K562 (cell line): Measurements from ENCODE around the gene NDUFB8. TPM values are rescaled to one million over a fixed set of nuclear protein-coding genes. Genes with fewer than 3 reads are reported as not detected.
A peak's percentile ranks its signal among the peaks of the same experiment; 100 is the strongest.

Source experiments
- ATAC-seq: fragments of 200-7000 bp; cut with Tn5 transposase; 3 replicates; pipeline ENCODE4 v1.9.1; 2020; ENCODE audit warnings: moderate library complexity
- BruUV-seq: library from RNA; stranded (reverse); fragments of 400-500 nt; replicated peaks from 2 replicates; lab custom pipeline; 2021; lab: Mats Ljungman, UMichigan
- CTCF ChIA-PET: fragments of 300-600 bp; formaldehyde crosslinking; extraction: SDS; loops from one replicate; lab custom pipeline; 2021; ENCODE audit warnings: low intra/inter-chr PET ratio; lab: Yijun Ruan, JAX
- POLR2A ChIA-PET: fragments of 300-600, 350-650 bp; sonication (Branson Sonifier 250); formaldehyde crosslinking; extraction: SDS; loops from one replicate; lab custom pipeline; 2021; ENCODE audit warnings: antibody characterized with exemption, inconsistent platforms; lab: Yijun Ruan, JAX
- DNase-seq, 4 experiments: peaks; one replicate each; pipeline versions ENCODE4 v3.0.0 to v3.0.0-alpha.2; 2011 to 2018; ENCODE audit warnings: low spot score in 3 of 4, mixed read lengths in 3 of 4; ENCODE audit errors: extremely low read depth in 1 of 4
- FAIRE-seq: peaks from 2 replicates; lab custom pipeline; 2011; peaks lifted over from hg19 to GRCh38; lab: Jason Lieb, UNC
- H2AFZ ChIP-seq: 2 replicates; pipeline ENCODE4 v1.6.0; 2011; ENCODE audit warnings: low read depth, low read length, control low read depth, inconsistent platforms
- H3K27ac ChIP-seq: fragments of 200-600 bp; 3 replicates; pipeline ENCODE4 v1.8.0; 2011; ENCODE audit warnings: low read depth, mild to moderate bottlenecking, control low read depth, inconsistent platforms, low read length, moderate library complexity, mixed read lengths; ENCODE audit errors: extremely low read depth
- H3K27me3 ChIP-seq, 2 experiments: fragments of 300-600 bp in 1 of 2; 2 replicates in 1 of 2; 3 replicates in 1 of 2; pipeline versions ENCODE4 v1.6.0 to v1.8.0; 2011; ENCODE audit warnings: inconsistent platforms in 2 of 2, low read length in 2 of 2, mild to moderate bottlenecking in 1 of 2, mixed read lengths in 1 of 2, moderate library complexity in 1 of 2; ENCODE audit not compliant: control insufficient read depth in 2 of 2, insufficient read depth in 2 of 2
- H3K36me3 ChIP-seq: fragments of 300-600 bp; 3 replicates; pipeline ENCODE4 v1.8.0; 2011; ENCODE audit warnings: mild to moderate bottlenecking, low read length, inconsistent platforms; ENCODE audit not compliant: control insufficient read depth, insufficient read depth
- H3K4me1 ChIP-seq, 2 experiments: fragments of 200-600 bp in 1 of 2; replicated peaks in 1 of 2; 2 replicates in 1 of 2; 3 replicates in 1 of 2; pipeline versions ENCODE4 v1.5.1 to v1.8.0; 2011; ENCODE audit warnings: inconsistent platforms in 2 of 2, low read length in 2 of 2, mild to moderate bottlenecking in 1 of 2, mixed read lengths in 1 of 2, moderate library complexity in 1 of 2; ENCODE audit not compliant: control insufficient read depth in 2 of 2, insufficient read depth in 2 of 2
- H3K4me2 ChIP-seq: 2 replicates; pipeline ENCODE4 v1.6.1; 2011; ENCODE audit warnings: low read length, control low read depth, inconsistent platforms, mixed read lengths; ENCODE audit not compliant: insufficient read depth
- H3K4me3 ChIP-seq: fragments of 200-600 bp; sonication (generic), shearing (Covaris generic); 2 replicates; pipeline ENCODE4 v1.5.1; 2016; ENCODE audit warnings: control low read depth, inconsistent platforms
- H3K79me2 ChIP-seq: fragments of 200-600 bp; 3 replicates; pipeline ENCODE4 v1.8.0; 2011; ENCODE audit warnings: low read length, inconsistent platforms; ENCODE audit not compliant: control insufficient read depth, insufficient read depth
- H3K9ac ChIP-seq, 2 experiments: 2 replicates each; pipeline versions ENCODE4 v1.6.0 to v1.6.1; 2011; ENCODE audit warnings: low read depth in 2 of 2, low read length in 2 of 2, control low read depth in 1 of 2, inconsistent platforms in 1 of 2, mild to moderate bottlenecking in 1 of 2, mixed read lengths in 1 of 2; ENCODE audit not compliant: insufficient read depth in 1 of 2
- H3K9me1 ChIP-seq: one replicate; pipeline ENCODE4 v1.6.0; 2011; ENCODE audit warnings: inconsistent platforms, mild to moderate bottlenecking, low read length, moderate library complexity; ENCODE audit not compliant: control insufficient read depth, insufficient read depth
- H3K9me3 ChIP-seq: replicated peaks from 2 replicates; pipeline ENCODE4 v1.5.1; 2011; ENCODE audit warnings: low read depth, low read length, inconsistent platforms; ENCODE audit not compliant: control insufficient read depth, insufficient read depth
- H4K20me1 ChIP-seq: replicated peaks from 2 replicates; pipeline ENCODE4 v1.6.1; 2011; ENCODE audit warnings: low read length, inconsistent platforms, mixed read lengths; ENCODE audit not compliant: control insufficient read depth, insufficient read depth
- ATF1 ChIP-seq, 2 experiments: fragments of 450-650 bp in 1 of 2; IDR thresholded peaks; 2 replicates each; pipeline ENCODE4 v1.6.1; 2016; ENCODE audit warnings: missing compliant biosample characterization in 1 of 2, missing genetic modification characterization in 1 of 2
- ATF7 ChIP-seq: fragments of 450-650 bp; IDR thresholded peaks from 2 replicates; pipeline ENCODE4 v1.7.1; 2014; ENCODE audit warnings: mild to moderate bottlenecking, moderate library complexity
- BCOR ChIP-seq: fragments of 450-650 bp; IDR thresholded peaks from 2 replicates; pipeline ENCODE4 v1.6.1; 2016
- HDAC2 ChIP-seq: fragments of 450-650 bp; IDR thresholded peaks from 2 replicates; pipeline ENCODE4 v1.6.1; 2016; ENCODE audit warnings: mild to moderate bottlenecking
- HNRNPK ChIP-seq: fragments of 200-400 bp; formaldehyde crosslinking; IDR thresholded peaks from one replicate; pipeline ENCODE4 v1.6.1; 2018; ENCODE audit warnings: mild to moderate bottlenecking, low read depth, low read length; ENCODE audit not compliant: poor library complexity, severe bottlenecking
- MCM3 ChIP-seq: fragments of 450-650 bp; IDR thresholded peaks from 2 replicates; pipeline ENCODE4 v1.6.1; 2016
- MYC ChIP-seq, 2 experiments: fragments of 250-450 bp in 1 of 2; sonication (Bioruptor Pico) in 1 of 2; IDR thresholded peaks; 2 replicates each; pipeline versions ENCODE4 v1.5.1 to v1.6.1; 2012 to 2021; ENCODE audit warnings: low read depth in 2 of 2, borderline replicate concordance in 1 of 2, improper control_type of control experiment in 1 of 2, low read length in 1 of 2, mild to moderate bottlenecking in 1 of 2, moderate library complexity in 1 of 2
- NONO ChIP-seq, 2 experiments: fragments of 200-400 bp in 1 of 2; fragments of 450-650 bp in 1 of 2; formaldehyde crosslinking in 1 of 2; IDR thresholded peaks; 2 replicates each; pipeline ENCODE4 v1.6.1; 2017; ENCODE audit warnings: low read depth in 2 of 2, mild to moderate bottlenecking in 2 of 2, moderate library complexity in 2 of 2, low read length in 1 of 2
- RBM39 ChIP-seq: fragments of 200-400 bp; formaldehyde crosslinking; optimal IDR thresholded peaks from 2 replicates; pipeline ENCODE3; 2018; ENCODE audit warnings: low read depth, low read length
- RFX1 ChIP-seq: fragments of 450-650 bp; IDR thresholded peaks from 2 replicates; pipeline ENCODE4 v1.6.1; 2016; ENCODE audit warnings: mild to moderate bottlenecking, moderate library complexity
- TGIF2 ChIP-seq: sonication (generic); formaldehyde crosslinking; IDR thresholded peaks from 2 replicates; pipeline ENCODE4 v1.8.1; 2022; ENCODE audit warnings: mild to moderate bottlenecking, missing genetic modification reagents, moderate library complexity
- ZNF143 ChIP-seq: sonication (generic); formaldehyde crosslinking; IDR thresholded peaks from 2 replicates; pipeline ENCODE4 v1.9.0; 2022; ENCODE audit warnings: mild to moderate bottlenecking, missing genetic modification reagents
- ZNF324 ChIP-seq: fragments of 250-450 bp; sonication (Bioruptor Pico); IDR thresholded peaks from 2 replicates; pipeline ENCODE4 v1.4.0; 2020; ENCODE audit warnings: mild to moderate bottlenecking
- ZNF444 ChIP-seq: fragments of 250-450 bp; sonication (Bioruptor Pico); IDR thresholded peaks from 2 replicates; pipeline ENCODE4 v1.4.0; 2020; ENCODE audit warnings: mild to moderate bottlenecking, moderate library complexity
- WGBS: fragments of 100-300 bp; shearing (Covaris generic); methylation state at CpG from one replicate; pipeline ENCODE4 v1.1.6; 2016; ENCODE audit warnings: low coverage, mixed read lengths; ENCODE audit not compliant: insufficient coverage; ENCODE audit errors: missing lambda C conversion rate; 5-methylcytosine and 5-hydroxymethylcytosine counted together
- in situ Hi-C: fragments of 300-500 bp; cut with MboI; formaldehyde crosslinking; loops from 4 replicates; pipeline ENCODE4 v1.15.0; 2018; ENCODE audit warnings: inconsistent platforms, mixed read lengths
- intact Hi-C: fragments of 100-400 bp; cut with micrococcal nuclease; formaldehyde crosslinking; loops from 2 replicates; pipeline ENCODE4 v1.14.2; 2022
- polyA plus RNA-seq, 8 experiments: library from polyadenylated mRNA; depleted of rRNA in 4 of 8; stranded (reverse) in 5 of 8; unstranded in 3 of 8; fragments of >200 nt; fragmentation: Nextera tagmentation in 2 of 8; fragmentation: Illumina TruSeq in 1 of 8; extraction: Ambion mirVana in 2 of 8; extraction: Trizol in 1 of 8; gene quantifications; 2 replicates each; pipeline versions ENCODE4 v1.2.1 to v1.2.3, GENCODE V29; 2011 to 2014; ENCODE audit warnings: inconsistent platforms in 1 of 8, missing spikeins in 1 of 8
- total RNA-seq, 7 experiments: library from RNA; depleted of rRNA in 6 of 7; stranded (reverse); fragments of >200 nt in 6 of 7; fragmentation: Illumina TruSeq in 2 of 7; extraction: Trizol in 2 of 7; gene quantifications; 2 replicates each; pipeline versions ENCODE4 v1.2.1 to v1.2.3, GENCODE V29; 2011 to 2021; ENCODE audit warnings: low replicate concordance in 1 of 7
- TF ChIP-seq, protein P1 (sequence below): fragments of 450-650 bp; IDR thresholded peaks from one replicate; pipeline ENCODE4 v1.6.1; 2018; ENCODE audit warnings: mild to moderate bottlenecking, moderate library complexity; ENCODE audit not compliant: partially characterized antibody
- TF ChIP-seq, protein P2 (sequence below): fragments of 450-650 bp; conservative IDR thresholded peaks from 2 replicates; pipeline ENCODE4 v1.6.1; 2016; ENCODE audit warnings: missing genetic modification characterization, low read depth, mild to moderate bottlenecking, control low read depth, missing compliant biosample characterization

NDUFB8 gene
- total and polyA plus RNA-seq, 9 of the 15 experiments (the other 6 are each of a cell fraction or from before 2014, with no cell fraction given): 131 to 360 (median 199) TPM

DNA sequence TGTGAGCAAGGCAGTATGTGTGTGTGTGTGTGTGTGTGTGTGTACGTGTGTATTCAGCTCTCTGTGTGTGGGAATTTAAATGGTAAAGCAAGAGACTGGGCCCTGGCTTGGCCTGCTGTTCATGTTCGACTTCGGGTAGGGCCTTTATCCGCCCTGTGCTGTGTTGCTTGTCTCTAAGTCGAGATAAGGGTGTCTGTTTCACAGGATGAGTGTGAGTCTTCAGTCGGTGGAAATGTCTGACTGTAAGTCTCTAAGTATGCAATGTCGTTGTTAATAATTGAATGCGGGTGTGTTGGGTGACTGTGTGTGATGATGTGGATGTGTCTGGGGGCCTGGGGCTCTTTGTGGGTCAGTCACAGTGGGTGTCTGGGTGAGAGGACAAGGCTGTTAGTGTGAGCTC, 40.8 kb upstream of the NDUFB8 start:
- peaks cover 0 to 5% of the 10 kb centered on the region in 2 experiments; a peak in 2 of 5 replicates for H3K4me1 ChIP-seq
- H3K36me3 ChIP-seq: no peaks in the 10 kb centered on the region
- no peaks in the 10 kb centered on the region for H4K20me1 ChIP-seq
- no peak for FAIRE-seq
- H2AFZ ChIP-seq: 0 out of 2 replicates have a peak overlapping the region, but pooled peaks have one; percentile 24
- H3K9me1 ChIP-seq: no peaks in the 10 kb centered on the region
- H3K9me3 ChIP-seq: no peaks in the 10 kb centered on the region
- BruUV-seq: no TSS peak
- CTCF ChIA-PET: no interaction called here
- no peak overlapping the region for H3K9ac ChIP-seq
- WGBS: 24% methylated on average over 8 of the region's 8 CpGs
- intact Hi-C loops: no loop called here
- no peak overlapping the region for H3K27ac ChIP-seq
- no peak for DNase-seq
- H3K4me3 ChIP-seq: no peak overlapping the region; the same call in 1 of the 2 replicates
- POLR2A ChIA-PET: interaction anchor here (1.2 to 1.3 kb wide), 2 partner anchors 9 to 10 kb away, joined by 3 to 4 read pairs; no protein-coding TSS in a partner anchor
- peak overlapping the region; percentile 58 for H3K4me2 ChIP-seq
- H3K79me2 ChIP-seq: no peaks in the 10 kb centered on the region
- in situ Hi-C loops: loop anchor here (25.0 kb wide), 1 partner anchor 292 kb away; no protein-coding TSS in a partner anchor
- TF ChIP-seq TGIF2 (CRISPR knock-in tag) (no peak), HNRNPK (no peak), MCM3 (no peak), ATF1 (CRISPR knock-in tag; IDR thresholded peaks at IDR 0.05) (no peak), ATF1 (tag; IDR thresholded peaks at IDR 0.05) (no peak), BCOR (no peak), NONO (IDR thresholded peaks at IDR 0.05; ENCODE audit: low read depth in 2 of 2, low read length in 1 of 2) (no peak), ATF7 (no peak), ZNF444 (CRISPR knock-in tag) (no peak), RBM39 (no peak), ZNF324 (CRISPR knock-in tag) (no peak), MYC (IDR thresholded peaks at IDR 0.05; ENCODE audit: low read depth, low read length) (no peak), MYC (CRISPR knock-in tag; IDR thresholded peaks at IDR 0.05; ENCODE audit: borderline replicate concordance, low read depth) (no peak), ZNF143 (CRISPR knock-in tag) (no peak), RFX1 (no peak), HDAC2 (no peak)
- TF ChIP-seq, protein P1, sequence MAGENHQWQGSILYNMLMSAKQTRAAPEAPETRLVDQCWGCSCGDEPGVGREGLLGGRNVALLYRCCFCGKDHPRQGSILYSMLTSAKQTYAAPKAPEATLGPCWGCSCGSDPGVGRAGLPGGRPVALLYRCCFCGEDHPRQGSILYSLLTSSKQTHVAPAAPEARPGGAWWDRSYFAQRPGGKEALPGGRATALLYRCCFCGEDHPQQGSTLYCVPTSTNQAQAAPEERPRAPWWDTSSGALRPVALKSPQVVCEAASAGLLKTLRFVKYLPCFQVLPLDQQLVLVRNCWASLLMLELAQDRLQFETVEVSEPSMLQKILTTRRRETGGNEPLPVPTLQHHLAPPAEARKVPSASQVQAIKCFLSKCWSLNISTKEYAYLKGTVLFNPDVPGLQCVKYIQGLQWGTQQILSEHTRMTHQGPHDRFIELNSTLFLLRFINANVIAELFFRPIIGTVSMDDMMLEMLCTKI: no peak
- TF ChIP-seq, protein P2, sequence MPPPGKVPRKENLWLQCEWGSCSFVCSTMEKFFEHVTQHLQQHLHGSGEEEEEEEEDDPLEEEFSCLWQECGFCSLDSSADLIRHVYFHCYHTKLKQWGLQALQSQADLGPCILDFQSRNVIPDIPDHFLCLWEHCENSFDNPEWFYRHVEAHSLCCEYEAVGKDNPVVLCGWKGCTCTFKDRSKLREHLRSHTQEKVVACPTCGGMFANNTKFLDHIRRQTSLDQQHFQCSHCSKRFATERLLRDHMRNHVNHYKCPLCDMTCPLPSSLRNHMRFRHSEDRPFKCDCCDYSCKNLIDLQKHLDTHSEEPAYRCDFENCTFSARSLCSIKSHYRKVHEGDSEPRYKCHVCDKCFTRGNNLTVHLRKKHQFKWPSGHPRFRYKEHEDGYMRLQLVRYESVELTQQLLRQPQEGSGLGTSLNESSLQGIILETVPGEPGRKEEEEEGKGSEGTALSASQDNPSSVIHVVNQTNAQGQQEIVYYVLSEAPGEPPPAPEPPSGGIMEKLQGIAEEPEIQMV (tag): no peak
- peaks cover 7 to 40% of the 10 kb centered on the region in 2 experiments; a peak in 4 of 5 replicates for H3K27me3 ChIP-seq
- peak; percentile 52 for ATAC-seq
